ENCODE measurements around the gene LRMDA. TPM values are rescaled to one million over a fixed set of nuclear protein-coding genes. Genes with fewer than 3 reads are reported as not detected.

The LRMDA gene
- total RNA-seq, 2 experiments from 2014 or later = not detected

DNA sequence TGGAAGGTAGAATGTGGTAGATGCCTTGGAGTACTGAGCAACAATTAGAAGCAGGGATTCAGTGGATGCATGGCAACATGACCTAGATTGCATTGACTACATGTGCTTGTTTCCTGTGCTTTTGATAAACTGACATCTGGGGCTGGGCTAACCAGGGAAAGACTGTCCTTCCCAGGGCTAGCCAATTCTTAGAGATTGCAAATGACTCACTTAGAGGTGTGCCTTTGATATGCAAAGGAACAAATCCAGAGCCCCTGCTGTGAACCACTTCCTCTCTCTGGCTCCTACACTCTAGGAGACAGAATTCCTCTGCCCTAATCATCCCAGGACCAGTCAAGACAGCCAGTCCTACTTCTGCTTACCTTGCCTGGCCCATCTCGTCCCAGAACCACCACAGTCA lies 651.5 kb downstream of the LRMDA start:
- H3K79me2 ChIP-seq (ENCODE audit: insufficient read depth, low read depth, low read length) = no peaks in the 10 kb centered on the region
- ChIA-PET POLR2A (interaction anchor here (0.7 kb wide), 1 partner anchor 14 kb away, joined by 3 read pairs; no protein-coding TSS in a partner anchor), CTCF (ENCODE audit: unreplicated experiment) (no interaction called here)
- BruUV-seq (replicated peaks) = no TSS peak
- H3K9me2 ChIP-seq (ENCODE audit: insufficient read depth, low read length) = no peaks in the 10 kb centered on the region
- H3K4me1 ChIP-seq (ENCODE audit: insufficient read depth, low read length, poor library complexity, severe bottlenecking) = no peaks in the 10 kb centered on the region
- intact Hi-C loops (cut with micrococcal nuclease; ENCODE audit: unreplicated experiment) = no loop called here
- no peaks in the 10 kb centered on the region for H3K36me3 ChIP-seq (ENCODE audit: insufficient read depth, low read length)
- H3K4me3 ChIP-seq (ENCODE audit: low read depth, low read length, poor library complexity, severe bottlenecking) = no peak overlapping the region
- TF ChIP-seq EZH2phosphoT487 (IDR thresholded peaks at IDR 0.05; ENCODE audit: borderline replicate concordance, low read depth, low read length) (no peak), CTCF (conservative IDR thresholded peaks at IDR 0.05; ENCODE audit: low read length) (no peak)
- H2AFZ ChIP-seq (ENCODE audit: low read length) = no peak overlapping the region
- H3K9me3 ChIP-seq (ENCODE audit: low read length) = no peaks in the 10 kb centered on the region
- DNase-seq (ENCODE audit: low spot score) = no peak
- H3K4me2 ChIP-seq (ENCODE audit: low read length) = no peak overlapping the region
- H3K27ac ChIP-seq (ENCODE audit: low read depth, low read length, poor library complexity, severe bottlenecking) = no peak overlapping the region
- no peaks in the 10 kb centered on the region for H4K20me1 ChIP-seq (ENCODE audit: insufficient read depth, low read length)

DNA sequence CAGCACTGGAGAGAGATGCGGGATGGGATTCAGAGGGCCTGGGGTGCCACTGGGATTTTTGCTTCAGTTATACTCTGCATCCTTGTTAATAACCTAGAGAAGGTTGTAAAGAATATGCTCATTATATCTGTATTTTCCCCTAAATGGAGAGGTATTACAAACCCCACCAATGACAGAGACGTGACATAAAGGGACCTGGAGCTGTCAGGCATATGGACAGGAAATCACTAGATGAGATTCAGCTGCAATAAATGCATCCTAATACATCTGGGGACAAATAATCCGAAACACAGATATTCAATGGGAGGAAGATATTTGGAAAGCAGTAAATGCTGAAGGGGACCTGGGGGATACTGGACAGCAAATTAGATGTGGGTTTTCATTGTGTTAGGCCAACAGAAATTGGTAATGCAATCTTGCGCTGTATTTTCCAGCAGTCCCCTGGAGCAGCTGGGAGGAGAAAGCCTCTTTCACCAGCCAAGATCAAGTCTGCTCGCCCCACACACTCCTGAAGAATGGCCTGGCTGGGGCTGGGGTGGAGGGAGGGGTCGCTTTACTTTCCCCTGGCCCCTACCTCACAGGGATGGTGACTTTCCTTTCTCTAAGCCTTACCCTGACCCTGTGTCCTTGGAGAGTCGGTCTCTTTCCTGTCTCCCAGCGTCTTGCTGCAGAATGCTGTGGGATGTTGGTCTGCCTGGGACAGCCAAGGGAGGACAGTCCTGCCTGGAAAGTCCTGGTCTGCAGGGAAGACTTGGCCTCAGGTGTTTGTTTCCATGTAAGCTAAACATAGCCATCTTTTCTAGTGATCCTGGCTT lies 653.8 kb downstream of the LRMDA start:
- no peaks in the 10 kb centered on the region for H3K9me2 ChIP-seq (ENCODE audit: insufficient read depth, low read length)
- BruUV-seq (replicated peaks) = no TSS peak
- DNase-seq (ENCODE audit: low spot score) = no peak
- no peaks in the 10 kb centered on the region for H4K20me1 ChIP-seq (ENCODE audit: insufficient read depth, low read length)
- ChIA-PET POLR2A (no interaction called here), CTCF (ENCODE audit: unreplicated experiment) (no interaction called here)
- no peak overlapping the region for H3K27ac ChIP-seq (ENCODE audit: low read depth, low read length, poor library complexity, severe bottlenecking)
- no peak overlapping the region for H2AFZ ChIP-seq (ENCODE audit: low read length)
- TF ChIP-seq EZH2phosphoT487 (IDR thresholded peaks at IDR 0.05; ENCODE audit: borderline replicate concordance, low read depth, low read length) (no peak), CTCF (conservative IDR thresholded peaks at IDR 0.05; ENCODE audit: low read length) (no peak)
- no peaks in the 10 kb centered on the region for H3K36me3 ChIP-seq (ENCODE audit: insufficient read depth, low read length)
- no peaks in the 10 kb centered on the region for H3K79me2 ChIP-seq (ENCODE audit: insufficient read depth, low read depth, low read length)
- no peaks in the 10 kb centered on the region for H3K4me1 ChIP-seq (ENCODE audit: insufficient read depth, low read length, poor library complexity, severe bottlenecking)
- H3K9me3 ChIP-seq (ENCODE audit: low read length) = no peaks in the 10 kb centered on the region
- no peak overlapping the region for H3K4me2 ChIP-seq (ENCODE audit: low read length)
- no peak overlapping the region for H3K4me3 ChIP-seq (ENCODE audit: low read depth, low read length, poor library complexity, severe bottlenecking)
- intact Hi-C loops (cut with micrococcal nuclease; ENCODE audit: unreplicated experiment) = no loop called here

DNA sequence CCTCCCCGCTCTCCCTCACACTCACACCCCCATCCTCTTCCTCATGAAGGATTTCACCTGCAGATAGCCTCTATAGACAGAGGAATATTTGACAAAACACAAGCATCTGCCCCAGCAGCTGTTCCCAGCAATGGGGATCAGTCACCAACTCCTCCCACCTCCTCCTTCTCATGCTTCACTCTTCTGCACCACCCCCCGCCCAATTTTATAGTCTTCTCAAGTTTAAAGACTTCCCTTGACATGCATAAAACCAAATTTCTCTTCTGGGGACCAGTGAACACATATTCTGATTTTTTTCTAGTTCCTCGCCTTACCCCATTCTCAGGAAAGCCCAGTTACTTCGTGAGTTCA lies 654.4 kb downstream of the LRMDA start:
- ChIA-PET POLR2A (no interaction called here), CTCF (ENCODE audit: unreplicated experiment) (no interaction called here)
- TF ChIP-seq CTCF (conservative IDR thresholded peaks at IDR 0.05; ENCODE audit: low read length) (no peak), EZH2phosphoT487 (IDR thresholded peaks at IDR 0.05; ENCODE audit: borderline replicate concordance, low read depth, low read length) (no peak)
- Histone ChIP-seq H3K36me3 (ENCODE audit: insufficient read depth, low read length) (no peaks in the 10 kb centered on the region), H3K27ac (ENCODE audit: low read depth, low read length, poor library complexity, severe bottlenecking) (no peak overlapping the region), H3K4me3 (ENCODE audit: low read depth, low read length, poor library complexity, severe bottlenecking) (no peak overlapping the region), H2AFZ (ENCODE audit: low read length) (no peak overlapping the region), H4K20me1 (ENCODE audit: insufficient read depth, low read length) (no peaks in the 10 kb centered on the region), H3K9me2 (ENCODE audit: insufficient read depth, low read length) (no peaks in the 10 kb centered on the region), H3K79me2 (ENCODE audit: insufficient read depth, low read depth, low read length) (no peaks in the 10 kb centered on the region), H3K4me1 (ENCODE audit: insufficient read depth, low read length, poor library complexity, severe bottlenecking) (no peaks in the 10 kb centered on the region), H3K9me3 (ENCODE audit: low read length) (no peaks in the 10 kb centered on the region), H3K4me2 (ENCODE audit: low read length) (no peak overlapping the region)
- intact Hi-C loops (cut with micrococcal nuclease; ENCODE audit: unreplicated experiment) = no loop called here
- DNase-seq (ENCODE audit: low spot score) = no peak
- no TSS peak for BruUV-seq (replicated peaks)

All from OCI-LY7 (cell line).